ENCODE results near the gene RHOF.

- TF ChIP-seq, protein P1, sequence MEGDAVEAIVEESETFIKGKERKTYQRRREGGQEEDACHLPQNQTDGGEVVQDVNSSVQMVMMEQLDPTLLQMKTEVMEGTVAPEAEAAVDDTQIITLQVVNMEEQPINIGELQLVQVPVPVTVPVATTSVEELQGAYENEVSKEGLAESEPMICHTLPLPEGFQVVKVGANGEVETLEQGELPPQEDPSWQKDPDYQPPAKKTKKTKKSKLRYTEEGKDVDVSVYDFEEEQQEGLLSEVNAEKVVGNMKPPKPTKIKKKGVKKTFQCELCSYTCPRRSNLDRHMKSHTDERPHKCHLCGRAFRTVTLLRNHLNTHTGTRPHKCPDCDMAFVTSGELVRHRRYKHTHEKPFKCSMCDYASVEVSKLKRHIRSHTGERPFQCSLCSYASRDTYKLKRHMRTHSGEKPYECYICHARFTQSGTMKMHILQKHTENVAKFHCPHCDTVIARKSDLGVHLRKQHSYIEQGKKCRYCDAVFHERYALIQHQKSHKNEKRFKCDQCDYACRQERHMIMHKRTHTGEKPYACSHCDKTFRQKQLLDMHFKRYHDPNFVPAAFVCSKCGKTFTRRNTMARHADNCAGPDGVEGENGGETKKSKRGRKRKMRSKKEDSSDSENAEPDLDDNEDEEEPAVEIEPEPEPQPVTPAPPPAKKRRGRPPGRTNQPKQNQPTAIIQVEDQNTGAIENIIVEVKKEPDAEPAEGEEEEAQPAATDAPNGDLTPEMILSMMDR (IDR thresholded peaks at IDR 0.05), result peak in 1 of 6 experiments; percentile 4
- TF ChIP-seq POLR2A (IDR thresholded peaks at IDR 0.05), result no peak
Observed at GRCh38 chr12:121804417-121805111, 11.1 kb upstream of the RHOF start.

Measured in esophagus squamous epithelium (tissue), 4 donors.